HepG2 (cell line): ENCODE data around the gene SLC9A9. TPM values are rescaled to one million over a fixed set of nuclear protein-coding genes. Genes with fewer than 3 reads are reported as not detected.

Experiments used
- ATAC-seq: fragments of 200-7000 bp; cut with Tn5 transposase; 3 replicates; pipeline ENCODE4 v1.9.1; 2020; ENCODE audit warnings: mild to moderate bottlenecking, moderate library complexity
- BruUV-seq: library from RNA; stranded (reverse); fragments of 400-500 nt; replicated peaks from 2 replicates; lab custom pipeline; 2021; lab: Mats Ljungman, UMichigan
- CTCF ChIA-PET: fragments of 300-600 bp; formaldehyde crosslinking; extraction: SDS; loops from one replicate; lab custom pipeline; 2021; ENCODE audit warnings: low total read pairs, inconsistent platforms, low intra/inter-chr PET ratio; lab: Yijun Ruan, JAX
- POLR2A ChIA-PET: fragments of 350-600 bp; sonication (Branson Sonifier 250); formaldehyde crosslinking; loops from one replicate; lab custom pipeline; 2020; ENCODE audit warnings: antibody characterized with exemption, inconsistent platforms; lab: Yijun Ruan, JAX
- DNase-seq: peaks from one replicate; pipeline ENCODE4 v3.0.0-alpha.2; 2015; ENCODE audit warnings: low spot score
- FAIRE-seq: peaks from 3 replicates; lab custom pipeline; 2011; peaks lifted over from hg19 to GRCh38; lab: Jason Lieb, UNC
- H2AFZ ChIP-seq: one replicate; pipeline ENCODE4 v1.6.1; 2011; ENCODE audit warnings: low read length, inconsistent platforms
- H3K27ac ChIP-seq: fragments of 300-600 bp; 3 replicates; pipeline ENCODE4 v1.8.0; 2011; ENCODE audit warnings: mixed run types, mild to moderate bottlenecking, mixed read lengths, low read length, inconsistent platforms; ENCODE audit not compliant: insufficient read depth; ENCODE audit errors: extremely low read length
- H3K27me3 ChIP-seq, 2 experiments: fragments of 200-600 bp in 1 of 2; 2 replicates in 1 of 2; 3 replicates in 1 of 2; pipeline versions ENCODE4 v1.6.0 to v1.8.0; 2011; ENCODE audit warnings: low read length in 2 of 2, mild to moderate bottlenecking in 2 of 2, moderate library complexity in 2 of 2, inconsistent platforms in 1 of 2; ENCODE audit not compliant: insufficient read depth in 2 of 2, control insufficient read depth in 1 of 2
- H3K36me3 ChIP-seq, 2 experiments: fragments of 200-600 bp in 1 of 2; replicated peaks in 1 of 2; 2 replicates in 1 of 2; 3 replicates in 1 of 2; pipeline versions ENCODE4 v1.5.1 to v1.8.0; 2011; ENCODE audit warnings: low read length in 2 of 2, inconsistent platforms in 1 of 2; ENCODE audit not compliant: insufficient read depth in 2 of 2, control insufficient read depth in 1 of 2
- H3K4me1 ChIP-seq: 2 replicates; pipeline ENCODE4 v1.5.1; 2012; ENCODE audit warnings: low read length, inconsistent platforms; ENCODE audit not compliant: insufficient read depth
- H3K4me2 ChIP-seq: 2 replicates; pipeline ENCODE4 v1.6.0; 2011; ENCODE audit warnings: low read depth, low read length, inconsistent platforms
- H3K4me3 ChIP-seq, 3 experiments: fragments of 200-600 bp in 1 of 3; sonication (generic), shearing (Covaris generic) in 1 of 3; replicated peaks in 1 of 3; 2 replicates each; pipeline ENCODE4 v1.5.1; 2011 to 2016; ENCODE audit warnings: low read length in 3 of 3, inconsistent platforms in 2 of 3, low read depth in 2 of 3, mild to moderate bottlenecking in 2 of 3, control low read depth in 1 of 3, mixed read lengths in 1 of 3; ENCODE audit not compliant: insufficient read depth in 1 of 3
- H3K79me2 ChIP-seq: one replicate; pipeline ENCODE4 v1.6.1; 2011; ENCODE audit warnings: low read length, inconsistent platforms; ENCODE audit not compliant: insufficient read depth
- H3K9ac ChIP-seq: 2 replicates; pipeline ENCODE4 v1.6.0; 2011; ENCODE audit warnings: mild to moderate bottlenecking, low read depth, low read length, inconsistent platforms; ENCODE audit not compliant: insufficient read depth
- H3K9me3 ChIP-seq: 2 replicates; pipeline ENCODE4 v1.5.1; 2012; ENCODE audit warnings: mild to moderate bottlenecking, low read length
- H4K20me1 ChIP-seq: 2 replicates; pipeline ENCODE4 v1.6.0; 2011; ENCODE audit warnings: inconsistent platforms, mild to moderate bottlenecking, low read length, moderate library complexity; ENCODE audit not compliant: insufficient read depth
- ATF2 ChIP-seq: sonication (generic); formaldehyde crosslinking; IDR thresholded peaks from 2 replicates; pipeline ENCODE4 v1.4.0; 2020; ENCODE audit warnings: missing genetic modification reagents
- CEBPG ChIP-seq: IDR thresholded peaks from 2 replicates; pipeline ENCODE4 v1.6.1; 2016
- FOXJ3 ChIP-seq: sonication (generic); formaldehyde crosslinking; IDR thresholded peaks from 2 replicates; pipeline ENCODE4 v1.4.0; 2020; ENCODE audit warnings: missing genetic modification reagents, mild to moderate bottlenecking, borderline replicate concordance
- GATAD1 ChIP-seq: IDR thresholded peaks from 2 replicates; pipeline ENCODE4 v1.6.1; 2016; ENCODE audit warnings: missing genetic modification reagents, missing compliant biosample characterization
- HMG20A ChIP-seq: IDR thresholded peaks from 2 replicates; pipeline ENCODE4 v1.6.1; 2016; ENCODE audit warnings: borderline replicate concordance
- KLF12 ChIP-seq: sonication (generic); formaldehyde crosslinking; IDR thresholded peaks from 2 replicates; pipeline ENCODE4 v1.4.0; 2020; ENCODE audit warnings: missing genetic modification reagents, borderline replicate concordance
- MED8 ChIP-seq: sonication (generic); formaldehyde crosslinking; IDR thresholded peaks from 2 replicates; pipeline ENCODE4 v1.8.1; 2023; ENCODE audit warnings: mild to moderate bottlenecking, missing genetic modification reagents; ENCODE audit not compliant: insufficient replicate concordance
- PAF1 ChIP-seq: IDR thresholded peaks from 2 replicates; pipeline ENCODE4 v1.6.1; 2016; ENCODE audit warnings: missing genetic modification reagents, missing compliant biosample characterization
- PAXIP1 ChIP-seq: sonication (generic); formaldehyde crosslinking; conservative IDR thresholded peaks from 2 replicates; pipeline ENCODE4 v1.4.0; 2020; ENCODE audit warnings: mild to moderate bottlenecking, missing genetic modification reagents, moderate library complexity
- PITX1 ChIP-seq: sonication (generic); formaldehyde crosslinking; IDR thresholded peaks from 2 replicates; pipeline ENCODE4 v1.5.1; 2020; ENCODE audit warnings: mild to moderate bottlenecking, missing genetic modification reagents
- PLRG1 ChIP-seq: fragments of 450-650 bp; conservative IDR thresholded peaks from 2 replicates; pipeline ENCODE4 v1.6.1; 2016
- SNAPC2 ChIP-seq: sonication (generic); formaldehyde crosslinking; IDR thresholded peaks from 2 replicates; pipeline ENCODE4 v1.8.1; 2022; ENCODE audit warnings: mild to moderate bottlenecking, missing genetic modification reagents
- SP5 ChIP-seq: IDR thresholded peaks from 2 replicates; pipeline ENCODE4 v1.6.1; 2016; ENCODE audit warnings: low read depth, borderline replicate concordance
- TP53 ChIP-seq: sonication (generic); formaldehyde crosslinking; conservative IDR thresholded peaks from 2 replicates; pipeline ENCODE4 v1.4.0; 2020; ENCODE audit warnings: missing genetic modification reagents
- ZIK1 ChIP-seq: sonication (generic); formaldehyde crosslinking; IDR thresholded peaks from 2 replicates; pipeline ENCODE4 v1.5.0; 2020; ENCODE audit warnings: mild to moderate bottlenecking, low read depth, missing genetic modification reagents, borderline replicate concordance
- ZNF331 ChIP-seq: sonication (generic); formaldehyde crosslinking; IDR thresholded peaks from 2 replicates; pipeline ENCODE4 v1.4.0; 2020; ENCODE audit warnings: missing genetic modification reagents
- ZNF382 ChIP-seq: sonication (generic); formaldehyde crosslinking; IDR thresholded peaks from 2 replicates; pipeline ENCODE4 v1.5.0; 2020; ENCODE audit warnings: missing genetic modification reagents, mild to moderate bottlenecking, borderline replicate concordance
- ZNF776 ChIP-seq: sonication (generic); formaldehyde crosslinking; IDR thresholded peaks from 2 replicates; pipeline ENCODE4 v1.4.0; 2020; ENCODE audit warnings: mild to moderate bottlenecking, missing genetic modification reagents
- ZNF879 ChIP-seq: sonication (generic); formaldehyde crosslinking; IDR thresholded peaks from 2 replicates; pipeline ENCODE4 v1.8.1; 2023; ENCODE audit warnings: missing genetic modification reagents
- WGBS: methylation state at CpG from one replicate; pipeline ENCODE4 v1.1.6; 2017; ENCODE audit warnings: low lambda C conversion rate; 5-methylcytosine and 5-hydroxymethylcytosine counted together
- in situ Hi-C: cut with HindIII; loops from 2 replicates; pipeline ENCODE4 v1.10.0; 2017; ENCODE audit warnings: low pct_unique_long_range_greater_than_20kb; ENCODE audit not compliant: extremely low pct_ligation_motif_present
- intact Hi-C: fragments of 100-400 bp; cut with micrococcal nuclease; formaldehyde crosslinking; loops from one replicate; pipeline ENCODE4 v1.10.0; 2022; ENCODE audit not compliant: unreplicated experiment
- polyA plus RNA-seq, 8 experiments: library from polyadenylated mRNA; depleted of rRNA in 3 of 8; stranded (reverse) in 7 of 8; unstranded in 1 of 8; fragments of >200 nt; fragmentation: Illumina TruSeq in 4 of 8; extraction: Trizol in 4 of 8; gene quantifications; 2 replicates each; pipeline versions ENCODE4 v1.2.1 to v1.2.3, GENCODE V29; 2011 to 2016; ENCODE audit warnings: low read depth in 4 of 8, missing spikeins in 1 of 8, mixed read lengths in 1 of 8; ENCODE audit not compliant: insufficient read depth in 1 of 8
- total RNA-seq, 5 experiments: library from RNA; depleted of rRNA; stranded (reverse); fragments of >200 nt; fragmentation: Illumina TruSeq; extraction: Trizol; gene quantifications; 2 replicates each; pipeline ENCODE4 v1.2.3, GENCODE V29; 2016; ENCODE audit warnings: low read depth in 1 of 5

The SLC9A9 gene
- total and polyA plus RNA-seq, 2 of the 13 experiments (the other 11 are each of a cell fraction or from before 2014, with no cell fraction given) = not detected

DNA sequence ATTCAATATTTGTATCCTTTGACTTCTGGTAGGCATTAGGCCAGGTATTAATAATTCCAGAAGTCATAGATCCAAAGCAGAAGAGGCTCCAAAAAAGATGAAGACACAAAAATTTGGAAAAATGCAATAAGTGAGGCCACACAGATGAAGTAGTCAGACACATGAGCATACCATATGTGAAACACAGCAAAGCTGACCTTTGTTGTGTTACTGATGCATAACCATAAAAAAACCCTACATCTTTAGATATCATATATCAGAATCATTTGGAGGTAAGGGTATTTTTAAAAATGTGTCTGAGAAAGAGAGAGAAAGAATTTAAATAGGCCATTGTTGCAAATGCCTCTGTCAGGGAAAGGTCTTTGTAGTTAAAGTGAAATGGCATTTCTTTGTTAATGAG lies 314.9 kb downstream of the SLC9A9 start:
- ChIA-PET POLR2A (no interaction called here), CTCF (no interaction called here)
- in situ Hi-C loops = no loop called here
- intact Hi-C loops = no loop called here
- H3K4me1 ChIP-seq = no peaks in the 10 kb centered on the region
- H2AFZ ChIP-seq = no peak overlapping the region
- TF ChIP-seq ZNF331 (CRISPR knock-in tag) = no peak
- no peak for TF ChIP-seq TP53 (CRISPR knock-in tag)
- TF ChIP-seq FOXJ3 (CRISPR knock-in tag) = no peak
- TF ChIP-seq ZIK1 (CRISPR knock-in tag) = no peak
- TF ChIP-seq SNAPC2 = no peak
- no peak for TF ChIP-seq GATAD1 (CRISPR knock-in tag)
- TF ChIP-seq CEBPG (CRISPR knock-in tag) = no peak
- TF ChIP-seq ZNF382 (CRISPR knock-in tag) = no peak
- TF ChIP-seq PLRG1 = no peak
- TF ChIP-seq PITX1 (CRISPR knock-in tag) = no peak
- no peak for TF ChIP-seq HMG20A (CRISPR knock-in tag)
- no peak for ATAC-seq
- FAIRE-seq = no peak
- BruUV-seq = no TSS peak
- no peaks in the 10 kb centered on the region for H3K9me3 ChIP-seq
- H3K27ac ChIP-seq = no peak overlapping the region
- no peaks in the 10 kb centered on the region for H3K79me2 ChIP-seq
- DNase-seq = no peak
- no peaks in the 10 kb centered on the region for H4K20me1 ChIP-seq
- no peaks in the 10 kb centered on the region for H3K27me3 ChIP-seq
- H3K4me3 ChIP-seq = no peak overlapping the region
- no peaks in the 10 kb centered on the region for H3K36me3 ChIP-seq
- H3K9ac ChIP-seq = no peak overlapping the region
- no peak overlapping the region for H3K4me2 ChIP-seq

GRCh38 chr3:143532091-143532490 lies 316.2 kb downstream of the SLC9A9 start:
- Histone ChIP-seq H3K9ac (no peak overlapping the region), H3K4me1 (no peaks in the 10 kb centered on the region), H3K79me2 (no peaks in the 10 kb centered on the region), H3K4me2 (no peak overlapping the region), H4K20me1 (no peaks in the 10 kb centered on the region), H3K27ac (no peak overlapping the region), H2AFZ (no peak overlapping the region), H3K9me3 (no peaks in the 10 kb centered on the region), H3K4me3 (no peak overlapping the region), H3K27me3 (no peaks in the 10 kb centered on the region), H3K36me3 (no peaks in the 10 kb centered on the region)
- no peak for FAIRE-seq
- CTCF ChIA-PET = no interaction called here
- ATAC-seq = no peak
- in situ Hi-C loops (no loop called here), intact Hi-C loops (no loop called here)
- no peak for DNase-seq
- POLR2A ChIA-PET = no interaction called here
- 0% methylated on average over 1 of the region's 1 CpG for WGBS
- no TSS peak for BruUV-seq
- TF ChIP-seq ZNF776 (no peak), ZNF879 (CRISPR knock-in tag) (no peak), PAXIP1 (CRISPR knock-in tag) (no peak), KLF12 (CRISPR knock-in tag) (no peak), SP5 (CRISPR knock-in tag) (no peak), MED8 (CRISPR knock-in tag) (no peak), ATF2 (no peak), PAF1 (CRISPR knock-in tag) (no peak)
